Progenitor cell of endocrine pancreas (in vitro differentiated cells): Measurements from ENCODE around the gene MED16. TPM values are rescaled to one million over a fixed set of nuclear protein-coding genes. Genes with fewer than 3 reads are reported as not detected.

Experiments
- DNase-seq: peaks from one replicate; pipeline ENCODE4 v3.0.0; 2021; ENCODE audit warnings: low spot score; ENCODE audit not compliant: unreplicated experiment
- H3K27ac Mint-ChIP-seq: 2 replicates; pipeline ENCODE4 v1.8.0; 2021; ENCODE audit warnings: mild to moderate bottlenecking, moderate library complexity, mixed read lengths
- H3K27me3 Mint-ChIP-seq: 2 replicates; pipeline ENCODE4 v1.8.0; 2021; ENCODE audit warnings: mixed read lengths
- H3K36me3 Mint-ChIP-seq: 2 replicates; pipeline ENCODE4 v1.8.0; 2022; ENCODE audit warnings: mixed read lengths; ENCODE audit not compliant: insufficient read depth
- H3K4me1 Mint-ChIP-seq: 2 replicates; pipeline ENCODE4 v1.8.0; 2021; ENCODE audit warnings: low read depth, mixed read lengths
- H3K4me3 Mint-ChIP-seq: 2 replicates; pipeline ENCODE4 v1.8.0; 2021; ENCODE audit warnings: low read depth, mild to moderate bottlenecking, moderate library complexity, mixed read lengths
- H3K9me3 Mint-ChIP-seq: 2 replicates; pipeline ENCODE4 v1.8.0; 2021; ENCODE audit warnings: low read depth, mixed read lengths
- CTCF ChIP-seq: fragments of 200-600 bp; sonication (generic); IDR thresholded peaks from one replicate; pipeline ENCODE4 v1.5.0; 2021; ENCODE audit warnings: antibody characterized with exemption, mild to moderate bottlenecking; ENCODE audit not compliant: unreplicated experiment
- total RNA-seq: library from RNA; stranded (reverse); gene quantifications from 2 replicates; pipeline ENCODE4 v1.2.1, GENCODE V29; 2021

The MED16 gene
- total RNA-seq, 1 donor from 2014 or later = 87.2 TPM

- Mint-ChIP-seq H3K27ac (no peak overlapping the region), H3K36me3 (peaks cover 8% of the 10 kb centered on the region), H3K4me1 (no peaks in the 10 kb centered on the region), H3K4me3 (no peak overlapping the region), H3K9me3 (no peaks in the 10 kb centered on the region), H3K27me3 (peaks cover 22% of the 10 kb centered on the region)
- no peak for TF ChIP-seq CTCF
- DNase-seq = no peak
Measured at GRCh38 chr19:862581-863314, 30.2 kb downstream of the MED16 start.

GRCh38 chr19:861756-862580, 31.0 kb downstream of the MED16 start:
- Mint-ChIP-seq H3K27ac (no peak overlapping the region), H3K4me1 (no peaks in the 10 kb centered on the region), H3K4me3 (no peak overlapping the region), H3K9me3 (no peaks in the 10 kb centered on the region), H3K27me3 (peaks cover 22% of the 10 kb centered on the region), H3K36me3 (peaks cover 4% of the 10 kb centered on the region)
- TF ChIP-seq CTCF = no peak
- DNase-seq = no peak

GRCh38 chr19:861141-861755, 31.7 kb downstream of the MED16 start:
- no peak overlapping the region for H3K4me3 Mint-ChIP-seq
- no peak for TF ChIP-seq CTCF
- H3K27me3 Mint-ChIP-seq = peaks cover 22% of the 10 kb centered on the region
- DNase-seq = no peak
- no peaks in the 10 kb centered on the region for H3K9me3 Mint-ChIP-seq
- H3K36me3 Mint-ChIP-seq = peaks cover 4% of the 10 kb centered on the region
- H3K4me1 Mint-ChIP-seq = no peaks in the 10 kb centered on the region
- no peak overlapping the region for H3K27ac Mint-ChIP-seq

GRCh38 chr19:858868-859843, 33.8 kb downstream of the MED16 start, which contains the start of gene CFD:
TSS of gene CFD (plus strand) at chr19:859664. CDS start at chr19:859690, 26 bp downstream.
- H3K27me3 Mint-ChIP-seq = peaks cover 22% of the 10 kb centered on the region
- no peak for DNase-seq
- H3K4me1 Mint-ChIP-seq = no peaks in the 10 kb centered on the region
- peak within 1 kb of the TSS; percentile 26 for H3K4me3 Mint-ChIP-seq
- no peaks in the 10 kb centered on the region for H3K9me3 Mint-ChIP-seq
- no peaks in the 10 kb centered on the region for H3K36me3 Mint-ChIP-seq
- TF ChIP-seq CTCF = no peak
- H3K27ac Mint-ChIP-seq = no peak within 1 kb of the TSS
